ENCODE data around the gene KDF1.

The KDF1 gene

DNA sequence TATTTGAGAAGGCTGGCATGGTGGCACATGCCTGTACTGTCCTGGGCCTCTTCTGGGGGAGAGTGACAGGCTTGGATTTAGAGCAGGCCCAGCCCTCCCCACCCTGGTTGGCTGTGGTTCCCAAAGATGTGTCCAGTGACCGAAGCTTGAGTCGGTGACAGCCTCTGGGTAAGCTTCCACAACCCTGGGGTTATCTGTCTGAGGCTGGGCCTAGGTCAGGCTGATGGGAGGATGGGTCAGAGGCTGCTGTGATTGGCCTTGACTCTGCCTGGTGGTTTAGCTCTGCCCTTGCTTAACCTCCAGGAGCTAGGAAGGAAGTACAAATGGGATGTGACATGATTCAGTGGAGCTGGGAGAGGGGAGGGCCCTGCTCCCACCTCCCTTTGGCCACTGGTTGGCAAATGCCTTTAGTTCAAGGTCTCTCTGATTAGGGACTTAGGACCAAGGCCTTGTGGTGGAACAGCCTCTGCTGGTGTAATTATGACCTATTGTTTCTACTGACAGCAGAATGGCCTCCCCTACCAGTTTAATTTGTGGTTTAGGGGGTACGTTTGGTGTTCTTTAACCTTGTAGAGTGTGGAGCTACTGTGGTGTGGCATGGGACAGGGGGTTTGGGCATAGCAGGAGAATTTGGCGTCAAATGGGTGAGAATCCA lies 22.1 kb downstream of the KDF1 start:
- no peak overlapping the region for H2AFZ ChIP-seq
- peaks cover 2% of the 10 kb centered on the region for H3K79me2 ChIP-seq
- no peaks in the 10 kb centered on the region for H3K4me1 ChIP-seq
- TF ChIP-seq CTCF (IDR thresholded peaks at IDR 0.05) = no peak
- H3K36me3 ChIP-seq (ENCODE audit: control insufficient read depth, insufficient read depth, low read length) = no peaks in the 10 kb centered on the region
- no peak overlapping the region for H3K9ac ChIP-seq
- H3K9me3 ChIP-seq (ENCODE audit: control insufficient read depth, low read length) = no peaks in the 10 kb centered on the region
- H3K27me3 ChIP-seq (ENCODE audit: control insufficient read depth, insufficient read depth, low read length) = no peaks in the 10 kb centered on the region
- no peak overlapping the region for H3K4me3 ChIP-seq (ENCODE audit: low read depth, low read length)
- H3K4me2 ChIP-seq (ENCODE audit: low read length) = no peak overlapping the region
- H3K27ac ChIP-seq = no peak overlapping the region

- Histone ChIP-seq H3K27ac (no peak overlapping the region), H3K4me1 (no peaks in the 10 kb centered on the region), H3K4me3 (ENCODE audit: low read depth, low read length) (no peak overlapping the region), H3K9ac (no peak overlapping the region), H3K4me2 (ENCODE audit: low read length) (no peak overlapping the region), H3K36me3 (ENCODE audit: control insufficient read depth, insufficient read depth, low read length) (no peaks in the 10 kb centered on the region), H3K9me3 (ENCODE audit: control insufficient read depth, low read length) (no peaks in the 10 kb centered on the region), H3K79me2 (peaks cover 2% of the 10 kb centered on the region), H3K27me3 (ENCODE audit: control insufficient read depth, insufficient read depth, low read length) (no peaks in the 10 kb centered on the region), H2AFZ (no peak overlapping the region)
- no peak for TF ChIP-seq CTCF (IDR thresholded peaks at IDR 0.05)
These were observed 23.4 kb downstream of the KDF1 start for GRCh38 chr1:26936823-26937222.

DNA sequence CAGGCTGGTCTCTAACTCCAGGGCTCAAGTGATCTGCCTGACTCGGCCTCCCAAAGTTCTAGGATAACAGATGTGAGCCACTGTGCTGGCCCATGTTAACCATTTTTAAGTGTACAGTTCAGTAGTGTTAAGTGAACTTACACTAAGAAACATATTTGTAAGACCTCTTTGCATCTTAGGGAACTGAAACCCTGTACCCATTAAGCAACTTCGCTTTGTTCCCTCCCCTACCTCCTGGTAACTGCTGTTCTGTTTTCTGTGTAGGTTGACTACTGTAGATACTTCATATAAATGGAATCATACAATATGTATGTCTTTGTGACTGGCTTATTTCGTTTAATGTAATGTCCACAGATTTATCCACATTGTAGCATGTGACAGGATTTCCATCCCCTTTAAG lies 27.7 kb downstream of the KDF1 start:
- Histone ChIP-seq H3K79me2 (peaks cover 2% of the 10 kb centered on the region), H2AFZ (no peak overlapping the region), H3K4me2 (ENCODE audit: low read length) (no peak overlapping the region), H3K36me3 (ENCODE audit: control insufficient read depth, insufficient read depth, low read length) (no peaks in the 10 kb centered on the region), H3K4me3 (ENCODE audit: low read depth, low read length) (no peak overlapping the region), H3K9ac (no peak overlapping the region), H3K4me1 (no peaks in the 10 kb centered on the region), H3K27me3 (ENCODE audit: control insufficient read depth, insufficient read depth, low read length) (no peaks in the 10 kb centered on the region), H3K9me3 (ENCODE audit: control insufficient read depth, low read length) (no peaks in the 10 kb centered on the region), H3K27ac (no peak overlapping the region)
- no peak for TF ChIP-seq CTCF (IDR thresholded peaks at IDR 0.05)

DNA sequence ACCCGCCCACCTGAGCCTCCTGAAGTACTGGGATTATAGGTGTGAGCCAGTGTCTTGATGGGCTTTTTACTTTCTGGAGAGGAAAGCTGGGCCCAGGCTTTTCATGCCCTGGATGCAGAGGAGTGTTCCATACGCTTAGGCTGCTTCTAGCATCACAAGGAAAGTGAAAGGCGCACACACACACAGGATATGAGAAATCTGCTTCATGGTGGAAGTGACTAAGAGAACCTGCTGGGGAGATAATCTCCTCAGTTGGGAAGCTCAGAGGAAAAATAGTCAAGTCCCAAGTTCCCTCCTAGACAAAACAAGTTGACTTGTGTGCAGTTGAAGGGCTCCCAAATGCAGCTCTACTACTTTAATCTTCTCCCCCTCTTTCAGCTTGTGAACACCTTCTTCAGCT lies 36.6 kb downstream of the KDF1 start:
- H3K9me3 ChIP-seq (ENCODE audit: control insufficient read depth, low read length) = no peaks in the 10 kb centered on the region
- no peak overlapping the region for H3K9ac ChIP-seq
- H3K27ac ChIP-seq = no peak overlapping the region
- H2AFZ ChIP-seq = no peak overlapping the region
- no peak overlapping the region for H3K4me2 ChIP-seq (ENCODE audit: low read length)
- no peaks in the 10 kb centered on the region for H3K4me1 ChIP-seq
- H3K79me2 ChIP-seq = peaks cover 12% of the 10 kb centered on the region
- no peaks in the 10 kb centered on the region for H3K36me3 ChIP-seq (ENCODE audit: control insufficient read depth, insufficient read depth, low read length)
- no peak overlapping the region for H3K4me3 ChIP-seq (ENCODE audit: low read depth, low read length)
- no peaks in the 10 kb centered on the region for H3K27me3 ChIP-seq (ENCODE audit: control insufficient read depth, insufficient read depth, low read length)
- no peak for TF ChIP-seq CTCF (IDR thresholded peaks at IDR 0.05)

DNA sequence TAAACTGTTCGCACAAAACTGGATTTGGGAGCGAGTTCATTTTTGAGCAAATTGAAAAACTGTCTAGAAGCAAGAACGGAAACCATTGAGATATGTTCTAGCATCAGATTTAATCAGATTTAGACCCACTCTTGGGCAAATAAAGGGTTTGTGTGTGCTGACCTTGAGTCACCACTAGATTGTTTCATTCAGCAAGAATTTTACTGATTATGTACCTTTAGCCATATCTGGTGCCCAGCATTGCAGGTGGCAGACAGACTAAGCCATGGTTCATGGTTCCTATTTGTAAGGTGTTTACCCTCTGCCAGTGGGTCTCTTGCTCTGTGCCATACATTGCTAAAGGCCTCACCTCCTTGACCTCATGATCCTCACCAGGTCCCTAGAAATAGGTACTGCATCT lies 37.4 kb downstream of the KDF1 start:
- Histone ChIP-seq H3K27me3 (ENCODE audit: control insufficient read depth, insufficient read depth, low read length) (no peaks in the 10 kb centered on the region), H2AFZ (no peak overlapping the region), H3K9ac (no peak overlapping the region), H3K79me2 (peaks cover 12% of the 10 kb centered on the region), H3K4me3 (ENCODE audit: low read depth, low read length) (peak overlapping the region; percentile 89), H3K36me3 (ENCODE audit: control insufficient read depth, insufficient read depth, low read length) (no peaks in the 10 kb centered on the region), H3K9me3 (ENCODE audit: control insufficient read depth, low read length) (no peaks in the 10 kb centered on the region), H3K4me2 (ENCODE audit: low read length) (peak overlapping the region; percentile 89), H3K4me1 (no peaks in the 10 kb centered on the region), H3K27ac (no peak overlapping the region)
- TF ChIP-seq CTCF (IDR thresholded peaks at IDR 0.05) = no peak
